HepG2 (cell line): Measurements from ENCODE around the gene NOTCH4. TPM values are rescaled to one million over a fixed set of nuclear protein-coding genes. Genes with fewer than 3 reads are reported as not detected.

ENCODE experiments used
- ATAC-seq: fragments of 200-7000 bp; cut with Tn5 transposase; 3 replicates; pipeline ENCODE4 v1.9.1; 2020; ENCODE audit warnings: mild to moderate bottlenecking, moderate library complexity
- BruUV-seq: library from RNA; stranded (reverse); fragments of 400-500 nt; replicated peaks from 2 replicates; lab custom pipeline; 2021; lab: Mats Ljungman, UMichigan
- CTCF ChIA-PET: fragments of 300-600 bp; formaldehyde crosslinking; extraction: SDS; loops from one replicate; lab custom pipeline; 2021; ENCODE audit warnings: low total read pairs, inconsistent platforms, low intra/inter-chr PET ratio; lab: Yijun Ruan, JAX
- POLR2A ChIA-PET: fragments of 350-600 bp; sonication (Branson Sonifier 250); formaldehyde crosslinking; loops from one replicate; lab custom pipeline; 2020; ENCODE audit warnings: antibody characterized with exemption, inconsistent platforms; lab: Yijun Ruan, JAX
- DNase-seq: peaks from one replicate; pipeline ENCODE4 v3.0.0-alpha.2; 2015; ENCODE audit warnings: low spot score
- FAIRE-seq: peaks from 3 replicates; lab custom pipeline; 2011; peaks lifted over from hg19 to GRCh38; lab: Jason Lieb, UNC
- H2AFZ ChIP-seq: one replicate; pipeline ENCODE4 v1.6.1; 2011; ENCODE audit warnings: low read length, inconsistent platforms
- H3K27ac ChIP-seq: fragments of 300-600 bp; 3 replicates; pipeline ENCODE4 v1.8.0; 2011; ENCODE audit warnings: mixed run types, mild to moderate bottlenecking, mixed read lengths, low read length, inconsistent platforms; ENCODE audit not compliant: insufficient read depth; ENCODE audit errors: extremely low read length
- H3K27me3 ChIP-seq, 2 experiments: fragments of 200-600 bp in 1 of 2; 2 replicates in 1 of 2; 3 replicates in 1 of 2; pipeline versions ENCODE4 v1.6.0 to v1.8.0; 2011; ENCODE audit warnings: low read length in 2 of 2, mild to moderate bottlenecking in 2 of 2, moderate library complexity in 2 of 2, inconsistent platforms in 1 of 2; ENCODE audit not compliant: insufficient read depth in 2 of 2, control insufficient read depth in 1 of 2
- H3K36me3 ChIP-seq, 2 experiments: fragments of 200-600 bp in 1 of 2; replicated peaks in 1 of 2; 2 replicates in 1 of 2; 3 replicates in 1 of 2; pipeline versions ENCODE4 v1.5.1 to v1.8.0; 2011; ENCODE audit warnings: low read length in 2 of 2, inconsistent platforms in 1 of 2; ENCODE audit not compliant: insufficient read depth in 2 of 2, control insufficient read depth in 1 of 2
- H3K4me1 ChIP-seq: 2 replicates; pipeline ENCODE4 v1.5.1; 2012; ENCODE audit warnings: low read length, inconsistent platforms; ENCODE audit not compliant: insufficient read depth
- H3K4me2 ChIP-seq: 2 replicates; pipeline ENCODE4 v1.6.0; 2011; ENCODE audit warnings: low read depth, low read length, inconsistent platforms
- H3K4me3 ChIP-seq, 3 experiments: fragments of 200-600 bp in 1 of 3; sonication (generic), shearing (Covaris generic) in 1 of 3; replicated peaks in 1 of 3; 2 replicates each; pipeline ENCODE4 v1.5.1; 2011 to 2016; ENCODE audit warnings: low read length in 3 of 3, inconsistent platforms in 2 of 3, low read depth in 2 of 3, mild to moderate bottlenecking in 2 of 3, control low read depth in 1 of 3, mixed read lengths in 1 of 3; ENCODE audit not compliant: insufficient read depth in 1 of 3
- H3K79me2 ChIP-seq: one replicate; pipeline ENCODE4 v1.6.1; 2011; ENCODE audit warnings: low read length, inconsistent platforms; ENCODE audit not compliant: insufficient read depth
- H3K9ac ChIP-seq: 2 replicates; pipeline ENCODE4 v1.6.0; 2011; ENCODE audit warnings: mild to moderate bottlenecking, low read depth, low read length, inconsistent platforms; ENCODE audit not compliant: insufficient read depth
- H3K9me3 ChIP-seq: 2 replicates; pipeline ENCODE4 v1.5.1; 2012; ENCODE audit warnings: mild to moderate bottlenecking, low read length
- H4K20me1 ChIP-seq: 2 replicates; pipeline ENCODE4 v1.6.0; 2011; ENCODE audit warnings: inconsistent platforms, mild to moderate bottlenecking, low read length, moderate library complexity; ENCODE audit not compliant: insufficient read depth
- ARID2 ChIP-seq: sonication (generic); formaldehyde crosslinking; IDR thresholded peaks from 2 replicates; pipeline ENCODE4 v1.8.1; 2022; ENCODE audit warnings: mild to moderate bottlenecking, missing genetic modification reagents, borderline replicate concordance
- BCL6 ChIP-seq: IDR thresholded peaks from 2 replicates; pipeline ENCODE4 v1.6.1; 2016; ENCODE audit warnings: missing genetic modification reagents, missing compliant biosample characterization
- CREB1 ChIP-seq, 2 experiments: fragments of 450-650 bp in 1 of 2; IDR thresholded peaks; 2 replicates each; pipeline ENCODE4 v1.6.1; 2016 to 2017; ENCODE audit warnings: control low read depth in 1 of 2, mild to moderate bottlenecking in 1 of 2, missing compliant biosample characterization in 1 of 2, missing genetic modification characterization in 1 of 2
- KLF6 ChIP-seq: IDR thresholded peaks from 2 replicates; pipeline ENCODE4 v1.8.0; 2016; ENCODE audit warnings: missing biosample characterization, missing genetic modification reagents
- MAFF ChIP-seq: IDR thresholded peaks from 2 replicates; pipeline ENCODE4 v1.6.1; 2011; ENCODE audit warnings: low read depth, low read length, improper control_type of control experiment
- MAFK ChIP-seq, 2 experiments: IDR thresholded peaks in 1 of 2; conservative IDR thresholded peaks in 1 of 2; 2 replicates each; pipeline ENCODE4 v1.6.1; 2011; ENCODE audit warnings: improper control_type of control experiment in 2 of 2, low read length in 2 of 2
- NPAS2 ChIP-seq: sonication (generic); formaldehyde crosslinking; IDR thresholded peaks from 2 replicates; pipeline ENCODE4 v1.8.0; 2022; ENCODE audit warnings: mild to moderate bottlenecking, missing genetic modification reagents, borderline replicate concordance
- THYN1 ChIP-seq: sonication (generic); formaldehyde crosslinking; IDR thresholded peaks from 2 replicates; pipeline ENCODE4 v1.8.1; 2023; ENCODE audit warnings: low read depth, mild to moderate bottlenecking, moderate library complexity, missing genetic modification reagents, borderline replicate concordance
- ZFP1 ChIP-seq: IDR thresholded peaks from 2 replicates; pipeline ENCODE4 v1.6.1; 2016
- ZNF232 ChIP-seq: sonication (generic); formaldehyde crosslinking; IDR thresholded peaks from 2 replicates; pipeline ENCODE4 v1.4.0; 2020; ENCODE audit warnings: missing genetic modification reagents, borderline replicate concordance
- ZNF280B ChIP-seq: sonication (generic); formaldehyde crosslinking; IDR thresholded peaks from 2 replicates; pipeline ENCODE4 v1.5.0; 2020; ENCODE audit warnings: missing genetic modification reagents, mild to moderate bottlenecking, borderline replicate concordance
- ZNF441 ChIP-seq: sonication (generic); formaldehyde crosslinking; IDR thresholded peaks from 2 replicates; pipeline ENCODE4 v1.7.0; 2021; ENCODE audit warnings: missing genetic modification reagents, borderline replicate concordance
- ZNF446 ChIP-seq: sonication (generic); formaldehyde crosslinking; IDR thresholded peaks from 2 replicates; pipeline ENCODE4 v1.5.0; 2020; ENCODE audit warnings: mild to moderate bottlenecking, missing genetic modification reagents
- ZNF549 ChIP-seq: sonication (generic); formaldehyde crosslinking; IDR thresholded peaks from 2 replicates; pipeline ENCODE4 v1.5.0; 2020; ENCODE audit warnings: missing genetic modification reagents
- ZNF775 ChIP-seq: sonication (generic); formaldehyde crosslinking; IDR thresholded peaks from 2 replicates; pipeline ENCODE4 v1.4.0; 2020; ENCODE audit warnings: missing genetic modification reagents, mild to moderate bottlenecking, moderate library complexity, borderline replicate concordance
- WGBS: methylation state at CpG from one replicate; pipeline ENCODE4 v1.1.6; 2017; ENCODE audit warnings: low lambda C conversion rate; 5-methylcytosine and 5-hydroxymethylcytosine counted together
- in situ Hi-C: cut with HindIII; loops from 2 replicates; pipeline ENCODE4 v1.10.0; 2017; ENCODE audit warnings: low pct_unique_long_range_greater_than_20kb; ENCODE audit not compliant: extremely low pct_ligation_motif_present
- intact Hi-C: fragments of 100-400 bp; cut with micrococcal nuclease; formaldehyde crosslinking; loops from one replicate; pipeline ENCODE4 v1.10.0; 2022; ENCODE audit not compliant: unreplicated experiment
- polyA plus RNA-seq, 8 experiments: library from polyadenylated mRNA; depleted of rRNA in 3 of 8; stranded (reverse) in 7 of 8; unstranded in 1 of 8; fragments of >200 nt; fragmentation: Illumina TruSeq in 4 of 8; extraction: Trizol in 4 of 8; gene quantifications; 2 replicates each; pipeline versions ENCODE4 v1.2.1 to v1.2.3, GENCODE V29; 2011 to 2016; ENCODE audit warnings: low read depth in 4 of 8, missing spikeins in 1 of 8, mixed read lengths in 1 of 8; ENCODE audit not compliant: insufficient read depth in 1 of 8
- total RNA-seq, 5 experiments: library from RNA; depleted of rRNA; stranded (reverse); fragments of >200 nt; fragmentation: Illumina TruSeq; extraction: Trizol; gene quantifications; 2 replicates each; pipeline ENCODE4 v1.2.3, GENCODE V29; 2016; ENCODE audit warnings: low read depth in 1 of 5

NOTCH4 gene
- total and polyA plus RNA-seq, 2 of the 13 experiments (the other 11 are each of a cell fraction or from before 2014, with no cell fraction given) = 0.51 to 0.83 TPM

GRCh38 chr6:32156891-32157290 is 67.0 kb downstream of the NOTCH4 start:
- peak; percentile 75 to 86 for TF ChIP-seq MAFK (conservative IDR thresholded peaks at IDR 0.05 in 1 of 2, IDR thresholded peaks at IDR 0.05 in 1 of 2; ENCODE audit: low read length in 2 of 2)
- TF ChIP-seq MAFF = peak; percentile 79
- no peak for TF ChIP-seq ZNF441 (CRISPR knock-in tag)
- TF ChIP-seq, all 625 proteins: peak for 2
- peaks cover 18 to 32% of the 10 kb centered on the region in 2 experiments for H3K36me3 ChIP-seq
- FAIRE-seq (no peak), ATAC-seq (no peak), DNase-seq (no peak)
- no peaks in the 10 kb centered on the region for H3K9me3 ChIP-seq
- POLR2A ChIA-PET = no interaction called here
- no peak overlapping the region for H3K9ac ChIP-seq
- peaks cover 28% of the 10 kb centered on the region for H3K4me1 ChIP-seq
- no peak overlapping the region for H3K4me3 ChIP-seq
- in situ Hi-C loops (no loop called here), intact Hi-C loops (no loop called here)
- CTCF ChIA-PET = no interaction called here
- H3K4me2 ChIP-seq = no peak overlapping the region
- H3K27me3 ChIP-seq = no peaks in the 10 kb centered on the region; a peak in 1 of 5 replicates
- no peak overlapping the region for H3K27ac ChIP-seq
- H3K79me2 ChIP-seq = peaks cover 17% of the 10 kb centered on the region
- WGBS = 94% methylated on average over 9 of the region's 9 CpGs
- BruUV-seq = no TSS peak
- H2AFZ ChIP-seq = no peak overlapping the region
- H4K20me1 ChIP-seq = no peaks in the 10 kb centered on the region

DNA sequence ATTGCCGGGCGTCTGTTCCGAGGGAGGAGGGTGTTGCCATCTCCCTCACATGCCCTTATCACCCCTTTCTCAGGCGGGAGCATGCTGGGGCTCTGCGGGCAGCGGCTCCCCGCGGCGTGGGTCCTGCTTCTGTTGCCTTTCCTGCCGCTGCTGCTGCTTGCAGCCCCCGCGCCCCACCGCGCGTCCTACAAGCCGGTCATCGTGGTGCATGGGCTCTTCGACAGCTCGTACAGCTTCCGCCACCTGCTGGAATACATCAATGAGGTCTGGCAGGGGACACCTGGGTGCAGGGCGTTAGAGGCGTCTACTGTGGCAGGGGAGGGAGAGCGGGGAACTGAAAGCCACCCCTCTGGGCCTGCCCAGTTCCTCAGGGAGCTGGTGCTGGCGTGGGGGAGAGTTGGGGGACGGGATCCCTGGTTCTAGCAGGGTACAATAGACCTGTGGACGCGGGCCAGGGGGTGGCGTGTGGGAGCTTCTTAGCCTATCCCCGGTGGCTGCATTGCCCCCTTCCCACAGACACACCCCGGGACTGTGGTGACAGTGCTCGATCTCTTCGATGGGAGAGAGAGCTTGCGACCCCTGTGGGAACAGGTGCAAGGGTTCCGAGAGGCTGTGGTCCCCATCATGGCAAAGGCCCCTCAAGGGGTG is 69.2 kb downstream of the NOTCH4 start:
- BruUV-seq = TSS peak; percentile 75
- Histone ChIP-seq H3K4me2 (peak overlapping the region; percentile 94), H3K27ac (peak overlapping the region; percentile 88), H3K4me1 (peaks cover 28% of the 10 kb centered on the region), H3K9ac (peak overlapping the region; percentile 91), H3K27me3 (no peaks in the 10 kb centered on the region; a peak in 1 of 5 replicates), H3K36me3 (peaks cover 18 to 32% of the 10 kb centered on the region in 2 experiments), H3K9me3 (no peaks in the 10 kb centered on the region), H3K79me2 (peaks cover 17% of the 10 kb centered on the region), H2AFZ (peak overlapping the region; percentile 37), H4K20me1 (no peaks in the 10 kb centered on the region), H3K4me3 (peak overlapping the region; percentile 78 to 91 (median 88))
- DNase-seq (peak; percentile 86), FAIRE-seq (peak; percentile 59), ATAC-seq (peak; percentile 89)
- in situ Hi-C loops = loop anchor here (5.0 kb wide), 1 partner anchor 37 kb away; no protein-coding TSS in a partner anchor
- POLR2A ChIA-PET = interaction anchor here (0.9 to 1.3 kb wide), 8 partner anchors 10 to 817 kb away, joined by 3 to 8 read pairs (median 4); partner anchors contain the start of genes AGPAT1, ATF6B, EGFL8 and PBX2
- WGBS = 5% methylated on average over 30 of the region's 34 CpGs
- intact Hi-C loops = loop anchor here (1.0 kb wide), 5 partner anchors 24 to 67 kb away; partner anchors contain the start of genes FKBPL and RNF5
- CTCF ChIA-PET = interaction anchor here (1.0 to 4.3 kb wide), 6 partner anchors 27 to 106 kb away, joined by 4 to 97 read pairs (median 4); partner anchors contain the start of gene ATF6B
- TF ChIP-seq KLF6 = no peak
- TF ChIP-seq ZFP1 (CRISPR knock-in tag) = no peak
- TF ChIP-seq ZNF280B (CRISPR knock-in tag) = no peak; the same call in 1 of the 2 replicates
- TF ChIP-seq BCL6 = no peak
- no peak for TF ChIP-seq ZNF549 (CRISPR knock-in tag)
- no peak for TF ChIP-seq NPAS2 (CRISPR knock-in tag)
- no peak for TF ChIP-seq ARID2 (CRISPR knock-in tag)
- no peak for TF ChIP-seq THYN1 (CRISPR knock-in tag)
- TF ChIP-seq ZNF232 (CRISPR knock-in tag) = no peak
- no peak for TF ChIP-seq ZNF775 (CRISPR knock-in tag)
- TF ChIP-seq ZNF446 (CRISPR knock-in tag) = no peak
- no peak for TF ChIP-seq CREB1 (IDR thresholded peaks at IDR 0.05)
- no peak for TF ChIP-seq CREB1 (CRISPR knock-in tag; IDR thresholded peaks at IDR 0.05)
